Sciatic nerve (tissue), 2 donors: Measurements from ENCODE around the gene PPP1CC. TPM values are rescaled to one million over a fixed set of nuclear protein-coding genes. Genes with fewer than 3 reads are reported as not detected.

Experiments
- ATAC-seq: fragments of 200-7000 bp; cut with Tn5 transposase; one replicate; pipeline ENCODE4 v1.9.1; 2020; ENCODE audit warnings: mild to moderate bottlenecking, moderate library complexity
- DNase-seq: peaks from one replicate; pipeline ENCODE4 v3.0.0-alpha.2; 2020; ENCODE audit warnings: low spot score
- intact Hi-C: fragments of 100-400 bp; cut with DNase I; formaldehyde crosslinking; loops from one replicate; pipeline ENCODE4 v1.14.2; 2022
- total RNA-seq: library from RNA; stranded (reverse); fragmentation: NEBNext Ultra II Directional; extraction: Animal tissue kit (Norgen Biotek cat#: 25700); gene quantifications from one replicate; pipeline ENCODE4 v1.2.1, GENCODE V29; 2021
- donor health status: DM: no; HTN: no; CAD: no.
- donor health status: DM: no; HTN: no; CAD: no.

The PPP1CC gene
- total RNA-seq, 1 donor from 2014 or later, result 111 TPM

DNA sequence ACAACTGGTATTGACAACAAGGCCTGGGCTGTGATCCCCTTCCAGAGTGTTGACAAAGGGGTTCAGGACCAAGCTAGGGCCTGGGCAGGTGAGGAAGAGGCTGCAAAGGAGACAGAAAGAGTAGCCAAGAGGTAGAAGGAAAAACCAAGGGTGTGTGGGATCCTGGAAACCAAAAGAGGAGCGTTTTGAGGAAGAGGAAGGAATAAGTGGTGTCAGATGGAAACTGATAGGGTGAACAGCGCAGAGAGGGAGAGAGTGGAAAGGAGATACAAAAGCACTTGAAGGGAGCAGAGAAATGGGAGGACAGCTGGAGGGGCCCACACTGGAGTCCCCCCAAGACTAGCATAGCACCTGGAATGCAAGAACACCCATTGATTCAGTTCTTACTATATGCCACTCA lies 45.5 kb downstream of the PPP1CC start:
- ATAC-seq (no peak), DNase-seq (no peak)
- intact Hi-C loops, result no loop called here

DNA sequence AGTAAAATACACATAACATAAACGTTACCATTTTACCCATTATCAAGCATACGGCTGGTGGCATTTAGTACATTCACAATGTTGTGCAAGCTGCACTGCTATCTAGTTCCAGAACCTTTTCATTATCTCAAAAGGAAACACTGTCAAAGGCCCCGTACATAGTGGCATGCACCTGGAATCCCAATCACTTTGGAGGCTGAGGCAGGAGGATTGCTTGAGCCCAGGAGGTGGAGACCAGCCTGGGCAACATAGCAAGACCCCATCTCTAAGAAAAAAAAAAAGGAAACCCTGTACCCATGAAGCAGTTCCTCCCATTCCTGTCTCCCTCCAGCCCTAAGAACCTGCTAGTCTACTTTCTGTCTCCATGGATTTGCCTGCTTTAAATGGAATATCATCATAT lies 46.4 kb downstream of the PPP1CC start:
- no peak for ATAC-seq
- intact Hi-C loops, result no loop called here
- DNase-seq, result no peak

DNA sequence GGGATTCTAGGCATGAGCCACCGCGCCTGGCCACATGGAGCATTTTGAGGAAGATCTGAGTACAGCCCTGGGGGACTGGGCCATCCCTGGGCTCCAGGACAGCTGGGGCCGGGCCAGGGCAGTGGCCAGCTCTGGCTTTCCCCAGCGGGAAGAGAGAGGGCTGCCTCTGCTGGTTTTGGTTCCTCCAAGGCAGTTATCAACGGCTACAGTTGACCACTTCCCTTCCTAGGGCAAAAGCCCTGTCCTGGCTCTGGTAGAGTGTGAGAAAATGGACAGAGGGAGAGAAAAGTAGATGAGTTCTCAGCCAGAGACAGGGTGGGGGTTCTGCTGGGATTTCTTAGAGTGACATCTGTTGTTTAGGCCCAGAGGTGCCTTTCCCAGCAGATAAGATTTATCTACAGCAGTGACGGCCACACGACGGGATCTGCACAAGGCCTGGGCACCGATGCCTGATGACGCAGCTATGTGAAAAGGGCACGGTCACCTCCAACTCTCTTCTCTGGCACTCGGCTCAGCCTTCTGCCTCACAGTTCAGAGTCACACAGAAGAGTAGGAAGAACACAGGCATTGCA lies 48.3 kb downstream of the PPP1CC start:
- no peak for DNase-seq
- ATAC-seq, result peak; percentile 69
- intact Hi-C loops, result no loop called here

DNA sequence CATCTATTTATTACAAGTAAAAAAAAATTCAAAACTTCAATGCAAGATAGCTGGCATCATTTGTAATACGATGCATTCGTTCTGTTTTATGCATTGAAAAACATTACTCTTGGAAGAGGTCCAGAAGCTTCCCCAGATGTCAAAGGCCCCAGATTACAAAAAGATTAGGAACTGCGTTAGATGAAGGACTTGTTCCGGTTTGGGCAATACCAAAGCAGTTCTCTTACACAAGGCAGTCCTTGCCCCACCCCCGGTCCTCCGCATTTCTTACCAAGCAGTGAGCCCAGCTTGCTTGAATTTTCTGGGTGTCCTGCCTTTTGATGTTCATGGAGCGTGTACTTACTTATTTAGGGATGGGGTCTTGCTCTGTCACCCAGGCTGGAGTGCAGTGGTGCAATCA lies 49.0 kb downstream of the PPP1CC start:
- ATAC-seq, result peak; percentile 35
- DNase-seq, result no peak
- intact Hi-C loops, result no loop called here

DNA sequence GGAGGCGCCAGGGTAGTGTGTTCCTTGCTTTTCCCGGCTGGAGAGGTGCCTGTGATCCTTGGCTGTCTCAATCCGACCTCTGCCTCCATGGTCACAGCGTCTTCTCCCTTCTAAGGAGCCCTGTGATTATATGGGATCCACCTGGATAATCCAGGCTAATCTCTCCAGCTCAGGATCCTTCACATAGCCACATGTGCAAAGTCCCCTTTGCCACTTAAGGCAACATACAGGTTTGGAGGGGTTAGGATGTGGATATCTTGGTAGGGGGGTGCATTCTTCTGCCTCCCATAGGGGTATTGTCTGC lies 52.6 kb downstream of the PPP1CC start:
- intact Hi-C loops, result no loop called here
- DNase-seq, result no peak

DNA sequence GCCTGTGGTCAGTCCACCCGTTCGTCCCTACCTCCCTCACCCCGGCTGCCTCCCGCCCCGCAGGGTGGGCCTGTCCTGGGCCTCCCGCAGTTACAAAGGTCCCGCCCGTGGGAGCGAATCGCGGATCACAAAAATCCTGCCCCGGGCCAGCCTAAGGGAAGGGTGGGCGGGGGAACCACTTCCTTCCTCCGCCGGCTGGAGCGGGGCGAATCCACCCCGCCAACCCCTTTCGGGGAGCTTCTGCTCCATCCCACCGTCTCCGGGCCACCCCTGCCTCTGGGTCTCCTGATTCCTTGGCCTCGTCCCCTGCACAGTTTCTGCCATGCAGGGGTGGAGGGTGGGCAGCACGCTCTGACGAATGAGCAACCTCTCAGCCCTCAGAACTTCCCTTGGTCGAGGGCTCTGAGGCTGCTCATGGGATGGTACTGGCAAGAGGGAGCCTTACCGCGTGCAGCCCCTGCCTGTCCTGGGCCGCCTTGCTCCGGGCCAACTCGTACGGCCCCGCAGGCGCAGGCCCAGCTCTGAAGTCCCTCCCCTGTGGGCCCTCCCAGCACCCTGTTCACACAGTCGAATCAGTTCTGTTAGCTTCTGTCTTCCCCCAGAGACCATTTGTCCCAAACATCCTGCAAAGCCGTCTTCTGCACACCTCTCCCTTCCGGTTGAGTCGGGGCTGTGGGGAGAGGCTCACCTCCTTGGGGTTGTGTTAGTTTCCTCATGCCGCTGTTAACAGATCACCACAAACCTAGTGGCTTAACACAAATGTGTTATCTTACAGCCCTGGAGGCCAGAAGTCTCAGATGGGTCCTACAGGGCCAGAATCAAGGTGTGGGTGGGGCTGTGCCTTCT lies 53.2 kb downstream of the PPP1CC start:
- DNase-seq (peak; percentile 78), ATAC-seq (peak; percentile 78)
- intact Hi-C loops, result no loop called here

More for the DNA sequence above, 52.6 kb downstream of the PPP1CC start:
- ATAC-seq, result no peak

DNA sequence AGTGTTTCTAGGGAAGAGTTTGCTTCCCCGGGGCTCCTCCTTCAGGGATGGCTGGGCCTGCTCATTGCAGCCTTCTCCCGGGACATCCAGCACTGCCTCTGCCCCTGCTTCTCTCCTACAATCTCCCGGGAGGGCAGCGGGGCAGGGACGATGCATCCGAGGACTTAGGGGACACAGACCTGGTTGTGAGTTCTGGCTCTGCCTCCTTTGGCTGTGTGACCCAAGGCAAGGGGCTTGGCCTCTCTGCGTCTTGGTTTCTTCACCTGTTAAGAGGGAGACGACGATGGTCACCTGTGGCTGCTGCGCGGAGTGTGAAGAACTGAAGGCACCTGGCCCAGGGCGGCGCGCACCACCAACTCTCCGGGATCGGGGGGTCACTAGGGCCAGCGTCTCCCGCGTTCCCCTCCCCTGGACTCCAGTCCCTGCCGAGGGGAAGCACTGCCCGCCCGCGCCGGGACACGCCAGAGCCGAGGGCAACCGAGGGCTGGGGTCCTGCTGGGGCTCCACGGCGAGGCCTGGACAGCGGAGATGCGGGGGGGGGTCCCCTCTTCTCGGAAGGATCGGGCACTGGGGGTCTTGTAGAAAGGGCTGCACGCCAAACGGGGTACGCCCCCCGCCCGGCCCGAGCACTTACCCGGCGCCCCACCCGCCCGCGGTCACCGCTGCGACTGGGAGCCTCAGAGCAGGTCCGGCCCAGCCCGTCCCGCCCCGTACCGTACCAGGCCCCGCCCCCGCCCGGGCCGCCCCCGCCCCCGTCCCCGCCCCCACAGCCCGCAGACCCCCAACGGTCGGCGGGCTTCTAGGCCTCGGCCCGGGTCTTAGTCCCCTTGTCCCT lies 54.0 kb downstream of the PPP1CC start, which contains the start of gene HVCN1:
HVCN1 (minus strand) TSS at position 670 of the 835 bp plus-strand sequence. CDS start 5,870 bp downstream, outside the sequence.
- DNase-seq, result peak; percentile 80
- ATAC-seq, result peak; percentile 89
- intact Hi-C loops, result no loop called here

DNA sequence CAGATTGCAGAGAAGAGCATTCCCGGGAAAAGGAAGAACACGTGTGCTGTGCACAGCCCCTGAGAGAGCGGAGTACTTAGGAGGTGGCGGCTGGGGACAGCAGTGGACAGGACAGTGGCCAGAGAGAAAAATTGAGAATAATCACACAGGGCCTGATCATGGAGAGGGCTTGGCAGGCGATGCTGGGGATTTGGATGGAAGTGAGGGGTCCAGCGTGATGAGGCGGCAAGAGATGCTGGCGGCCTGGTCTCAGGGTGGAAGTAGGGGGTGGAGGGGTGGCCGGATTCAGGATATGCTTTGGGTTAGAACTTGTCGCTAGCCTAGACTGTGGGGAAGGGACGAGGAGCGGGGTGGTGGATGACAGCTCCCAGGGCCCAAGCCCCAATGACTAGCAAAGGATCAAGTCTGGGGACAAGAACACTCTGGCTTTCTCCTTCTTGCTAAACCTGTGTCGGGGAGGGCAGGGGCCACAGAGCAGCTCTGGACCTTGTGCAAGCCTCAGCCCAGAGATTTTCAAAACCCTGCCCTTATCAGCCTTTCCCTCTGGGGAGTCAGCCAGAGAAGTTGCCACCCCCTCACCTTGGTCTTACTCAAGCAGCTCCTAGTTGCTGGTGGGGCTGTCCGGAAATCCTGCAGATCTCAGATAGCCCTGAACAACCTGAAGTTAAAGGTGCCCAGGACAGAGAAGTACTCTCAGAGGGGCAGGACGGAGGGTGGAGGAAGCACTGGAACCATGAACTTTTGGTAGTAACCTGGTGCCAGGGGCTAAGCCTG lies 55.1 kb downstream of the PPP1CC start:
- ATAC-seq (no peak), DNase-seq (no peak)
- intact Hi-C loops, result no loop called here

DNA sequence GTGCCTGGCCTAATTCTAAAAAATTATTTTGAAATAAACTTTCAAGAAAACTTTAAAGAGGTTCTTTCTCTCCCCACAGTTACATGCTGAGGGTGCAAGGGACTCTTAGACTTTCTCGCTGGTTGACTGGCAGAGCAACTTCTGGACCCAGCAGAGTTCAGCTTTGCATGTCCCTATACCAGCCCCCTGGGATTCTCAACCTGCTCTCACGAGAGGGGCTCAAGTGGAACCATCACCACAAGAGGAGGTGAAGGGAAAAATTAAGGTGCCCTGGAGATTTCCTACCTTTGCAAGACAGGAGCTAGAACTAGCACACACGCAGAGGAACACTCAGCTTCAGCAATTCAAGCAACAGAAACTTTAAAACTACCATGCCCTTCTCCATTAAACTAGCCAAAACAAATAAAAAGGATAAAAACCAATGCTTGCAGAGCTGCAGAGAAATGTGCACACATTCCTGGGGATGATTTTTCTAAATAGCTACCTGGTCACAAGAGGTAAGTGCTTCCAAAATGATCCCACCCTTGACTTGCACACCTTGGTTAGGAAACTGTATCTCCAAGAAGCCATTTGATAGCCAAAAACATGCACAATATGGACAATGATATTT lies 56.3 kb downstream of the PPP1CC start:
- intact Hi-C loops, result no loop called here
- ATAC-seq (no peak), DNase-seq (no peak)

DNA sequence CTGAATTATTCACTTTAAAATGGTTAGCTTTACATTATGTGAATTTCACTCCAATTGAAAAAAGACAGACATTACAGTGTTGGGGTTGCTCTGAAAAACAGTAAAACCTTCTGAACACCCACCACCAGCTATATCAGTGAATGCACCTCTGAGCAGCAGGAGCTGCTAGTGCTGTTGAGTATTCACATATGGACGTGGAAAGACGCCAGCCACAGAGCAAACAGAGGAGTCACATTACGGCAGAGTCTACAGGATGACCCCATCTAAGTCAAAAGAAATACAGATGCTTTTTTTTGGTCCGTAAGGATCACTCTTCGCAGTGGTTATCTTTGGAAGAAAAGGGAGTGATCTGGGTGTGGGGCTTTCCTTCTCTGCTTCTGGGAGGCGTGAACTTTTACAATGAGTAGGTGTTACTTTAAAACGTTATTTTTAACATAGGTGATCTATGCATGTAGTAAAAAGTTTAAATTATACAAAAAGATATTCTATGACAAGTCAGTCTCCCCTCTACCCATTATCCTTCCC lies 58.3 kb downstream of the PPP1CC start:
- DNase-seq (no peak), ATAC-seq (no peak)
- intact Hi-C loops, result no loop called here

DNA sequence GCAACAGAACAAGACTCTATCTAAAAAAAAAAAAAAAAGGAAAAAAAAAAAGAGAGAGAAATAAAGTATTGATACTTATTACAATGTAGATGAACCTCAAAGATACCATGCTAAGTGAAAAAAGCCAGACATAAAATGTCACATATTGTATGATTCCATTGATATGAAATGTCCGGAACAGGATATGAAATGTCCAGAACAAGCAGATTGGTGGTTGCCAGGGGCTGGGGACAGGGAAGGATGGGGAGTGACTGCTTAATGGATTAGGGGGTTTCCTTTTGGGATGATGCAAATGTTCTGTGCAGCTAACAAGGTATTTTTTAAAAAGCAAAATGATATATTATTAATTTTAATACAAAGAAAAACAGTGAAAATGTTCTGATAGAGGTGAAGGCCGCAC lies 58.8 kb downstream of the PPP1CC start:
- intact Hi-C loops, result no loop called here
- no peak for DNase-seq
- no peak for ATAC-seq

DNA sequence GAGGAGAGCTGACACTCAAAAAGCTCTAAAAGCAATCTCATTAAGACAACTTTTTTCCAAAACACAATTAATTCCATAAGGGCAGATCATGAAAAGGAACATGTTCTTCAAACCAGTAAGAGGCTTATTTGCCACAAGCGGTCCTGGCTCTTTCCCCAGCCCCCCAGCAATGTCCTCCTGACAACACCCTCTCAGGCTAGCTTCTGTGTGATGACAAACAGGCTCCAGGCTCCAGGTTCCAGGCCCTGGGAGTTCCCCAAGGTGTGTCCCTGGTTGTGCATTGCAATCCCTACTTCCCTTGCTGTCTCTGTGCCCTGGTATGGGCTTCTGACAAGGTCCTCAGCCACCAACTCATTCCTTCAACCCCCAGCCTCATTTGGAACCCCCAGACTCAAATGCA lies 62.7 kb downstream of the PPP1CC start:
- no peak for ATAC-seq
- intact Hi-C loops, result no loop called here

DNA sequence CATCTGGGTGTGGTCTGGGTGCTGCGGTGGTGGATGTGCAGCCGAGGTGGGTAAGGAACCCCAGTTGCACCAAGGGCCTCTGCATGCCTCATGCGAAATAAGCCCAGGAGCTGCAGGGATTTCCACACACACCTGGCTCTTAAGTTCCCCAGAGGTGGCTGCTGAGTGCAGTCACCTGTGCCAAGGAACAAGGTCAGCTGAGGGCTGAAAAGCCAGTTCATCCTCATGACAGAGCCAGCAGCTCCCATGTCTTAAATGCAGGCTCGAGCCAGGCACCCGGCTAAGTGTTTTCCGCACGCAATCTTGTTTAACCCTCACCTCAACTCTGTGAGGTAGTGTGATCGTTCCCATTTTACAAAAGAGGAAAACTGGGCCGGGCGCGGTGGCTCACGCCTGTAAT lies 63.5 kb downstream of the PPP1CC start:
- no peak for DNase-seq
- intact Hi-C loops, result no loop called here
- ATAC-seq, result no peak

More for the DNA sequence above, 62.7 kb downstream of the PPP1CC start:
- no peak for DNase-seq

DNA sequence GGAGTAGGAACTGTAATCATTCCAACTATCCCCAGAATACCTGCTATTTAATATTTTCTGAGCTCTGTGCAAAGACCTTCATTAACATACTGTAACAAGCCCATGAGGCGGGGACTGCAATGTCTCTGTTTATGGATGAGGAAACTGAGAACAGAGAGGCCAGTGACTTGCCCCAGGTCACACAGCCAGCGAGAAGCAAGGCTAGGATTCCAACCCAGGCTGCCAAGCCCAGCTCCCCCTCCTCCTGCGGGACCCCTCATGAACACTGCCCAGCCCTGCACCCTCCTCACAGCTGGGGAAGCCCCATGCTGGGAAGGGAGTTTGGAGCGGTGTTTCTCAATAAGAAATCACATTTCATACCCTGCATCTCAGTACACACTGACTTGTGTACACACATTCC lies 64.7 kb downstream of the PPP1CC start:
- no peak for ATAC-seq
- intact Hi-C loops, result no loop called here

DNA sequence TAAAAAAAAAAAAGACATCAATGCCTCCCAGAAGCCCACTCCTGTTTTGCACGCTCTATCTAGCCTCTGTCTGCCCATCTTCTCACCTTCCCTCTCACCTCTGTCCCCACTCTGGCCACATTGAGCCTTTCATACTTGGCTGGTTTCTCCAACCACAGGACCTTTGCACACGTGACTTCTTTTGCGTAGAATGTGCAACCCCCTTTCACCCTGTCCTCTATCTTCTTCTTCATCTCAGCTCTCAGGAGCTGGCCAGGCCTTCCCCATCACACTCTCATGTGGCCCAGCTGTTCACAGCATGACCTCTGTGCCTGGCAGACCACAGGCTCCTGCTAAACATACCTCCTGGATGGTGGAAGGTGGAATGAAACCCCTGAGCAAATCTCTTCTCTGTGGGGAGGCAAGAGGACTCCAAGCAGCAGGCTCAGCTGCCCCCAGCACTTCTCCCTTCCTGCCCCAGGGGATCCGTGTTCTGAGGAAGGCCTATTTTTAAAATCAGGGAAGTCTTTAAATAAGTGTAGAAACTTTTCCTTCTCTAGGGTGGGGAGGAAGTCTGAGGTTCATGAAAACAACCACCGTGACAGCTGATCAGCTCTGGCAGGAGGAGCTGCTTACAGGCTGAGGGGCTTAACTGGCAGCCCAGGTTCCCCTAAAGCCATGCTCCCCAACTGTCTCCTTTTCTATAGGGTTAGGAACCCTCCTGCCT lies 65.3 kb downstream of the PPP1CC start:
- DNase-seq, result no peak
- intact Hi-C loops, result no loop called here
- ATAC-seq, result peak; percentile 24

More for the DNA sequence above, 64.7 kb downstream of the PPP1CC start:
- DNase-seq, result no peak

DNA sequence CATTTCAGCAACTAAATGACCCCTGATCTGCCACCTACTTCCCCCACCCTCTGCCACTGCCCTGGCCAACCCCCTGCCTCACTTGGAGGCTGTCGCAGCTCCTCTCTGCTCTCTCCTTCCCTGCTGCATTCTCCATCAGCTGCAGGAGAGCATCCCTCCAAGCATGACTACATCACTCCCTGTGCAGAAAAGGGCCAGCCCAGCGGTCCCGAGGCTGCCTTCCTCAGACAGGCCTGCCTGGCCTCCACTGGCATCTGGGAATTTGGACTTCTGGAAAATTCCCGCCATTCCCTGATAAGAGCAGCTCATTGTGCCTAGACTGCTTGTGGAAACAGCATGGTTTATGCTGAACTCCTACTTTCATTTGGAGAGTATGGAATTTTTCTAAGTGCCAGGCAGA lies 66.5 kb downstream of the PPP1CC start:
- intact Hi-C loops, result no loop called here
- ATAC-seq, result no peak

DNA sequence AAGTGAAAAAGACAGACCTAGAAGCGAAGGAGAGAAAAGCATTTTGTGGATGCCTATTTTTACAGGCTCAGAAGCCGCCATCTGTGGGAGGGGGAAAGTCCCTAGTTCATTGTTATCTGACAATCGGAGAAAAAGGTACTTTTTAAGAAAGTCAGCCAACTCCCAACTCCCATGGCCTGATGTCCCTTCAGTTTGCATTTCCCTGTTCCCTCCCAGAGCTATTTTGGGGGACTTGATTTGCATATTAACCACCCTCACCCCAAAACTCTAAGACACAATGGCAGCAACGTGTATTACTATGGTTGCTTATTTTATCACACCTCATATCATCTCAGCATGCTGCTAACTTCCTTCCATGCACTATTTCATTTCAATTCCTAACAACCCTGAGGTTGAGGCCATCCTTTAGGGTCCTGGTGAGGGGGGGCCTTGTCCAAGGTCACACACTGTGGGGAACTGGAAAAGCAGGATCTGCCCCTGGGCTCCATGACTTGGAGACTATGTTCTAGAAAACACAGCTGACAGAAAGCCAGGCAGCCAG lies 72.5 kb downstream of the PPP1CC start:
- intact Hi-C loops, result no loop called here
- ATAC-seq (no peak), DNase-seq (no peak)

More for the DNA sequence above, 66.5 kb downstream of the PPP1CC start:
- no peak for DNase-seq
